Hematopoietic multipotent progenitor cell (in vitro differentiated cells): ENCODE measurements around the gene S100A12. TPM values are rescaled to one million over a fixed set of nuclear protein-coding genes. Genes with fewer than 3 reads are reported as not detected.

Experiments used
- DNase-seq, 3 donors: peaks; one replicate each; pipeline ENCODE4 v3.0.0-alpha.2; 2011 to 2015; ENCODE audit warnings: low read depth in 2 of 3, low spot score in 2 of 3
- small RNA-seq: library from RNA; depleted of rRNA; stranded (forward); fragments of <200 nt; gene quantifications from one replicate; pipeline ENCODE3, GENCODE V24; 2012
- total RNA-seq: library from RNA; depleted of rRNA; stranded (reverse); fragments of >200 nt; gene quantifications from one replicate; pipeline ENCODE4 v1.2.3, GENCODE V29; 2012

The S100A12 gene
- total RNA-seq, 1 donor = 4.8 TPM

DNA sequence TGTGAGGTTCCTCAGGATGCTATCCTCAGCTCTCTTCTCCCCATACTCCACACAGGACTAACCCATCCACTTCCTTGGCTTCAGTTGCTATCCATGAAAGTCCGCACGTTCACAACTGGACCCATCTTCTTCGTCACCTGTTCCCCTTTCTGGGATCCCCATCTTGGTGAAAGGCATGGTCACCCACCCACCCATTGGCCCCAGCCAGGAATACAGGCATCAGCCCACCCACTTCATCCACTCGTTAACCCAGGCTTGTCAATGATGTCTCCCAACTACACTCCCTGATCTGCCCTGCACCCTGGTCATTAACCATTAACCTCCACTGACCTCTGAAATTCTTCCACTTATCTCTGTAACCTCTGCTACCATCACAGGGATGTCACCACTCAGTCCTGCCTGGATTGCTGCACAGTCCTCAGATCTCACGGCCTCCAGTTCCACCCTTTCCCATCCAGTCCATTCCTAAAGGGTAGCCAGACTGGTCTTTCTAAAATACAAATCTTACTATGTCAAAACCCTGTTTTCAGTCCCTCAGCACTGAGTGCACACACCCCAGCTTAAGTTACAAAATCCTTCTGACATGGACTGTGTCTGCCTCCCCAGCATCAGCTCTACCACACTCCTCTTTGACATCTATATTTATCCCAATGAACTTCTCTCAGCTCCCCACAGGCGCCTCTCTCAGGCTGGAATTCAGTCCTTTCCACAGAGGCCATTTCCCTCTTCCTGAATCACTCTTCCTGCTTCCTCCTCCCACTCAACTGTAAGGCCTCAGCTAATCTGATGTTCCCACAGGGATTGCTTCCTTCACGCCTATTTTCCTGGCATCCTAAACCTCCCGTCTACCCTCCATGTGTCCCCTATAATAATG lies 37.2 kb downstream of the S100A12 start:
- DNase-seq = no peak

DNA sequence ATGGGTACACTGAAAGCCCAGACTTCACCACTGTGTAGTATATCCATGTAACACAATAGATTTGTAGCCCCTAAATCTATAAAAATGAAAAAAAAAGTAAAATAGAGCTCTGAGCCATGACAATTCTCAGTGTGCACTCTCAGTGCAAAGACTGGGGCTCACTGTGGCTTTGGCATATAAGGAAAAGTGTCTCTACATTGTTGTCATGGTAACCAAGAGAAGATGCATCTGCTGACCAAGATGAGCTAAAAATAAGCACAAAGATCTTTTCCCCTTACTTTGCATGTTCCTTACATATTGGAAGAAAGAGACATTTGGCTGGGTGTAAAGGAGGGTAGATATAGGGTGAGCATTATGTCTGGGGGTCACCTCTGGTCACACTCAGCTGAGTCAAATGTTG lies 38.8 kb downstream of the S100A12 start:
- no peak for DNase-seq

- DNase-seq = no peak
Observed at GRCh38 chr1:153333902-153334301, 41.5 kb downstream of the S100A12 start.

- DNase-seq = no peak
Observed at GRCh38 chr1:153324912-153325311, 50.5 kb downstream of the S100A12 start.

Small RNA genes lying within 50 kb of the gene (small RNA-seq; reads per million reads assigned to genes)
- gene RNU6-160P (not detected), gene S100A15A (not detected)

Other genes with a start within 250 kb of the S100A12 start
- gene SPRR2G, start 224.7 kb downstream of the S100A12 start, total RNA-seq = not detected
- not detected for gene LELP1, start 172.2 kb downstream of the S100A12 start, total RNA-seq
- gene PRR9, start 158.0 kb downstream of the S100A12 start, total RNA-seq = not detected
- not detected for gene LORICRIN, start 115.9 kb downstream of the S100A12 start, total RNA-seq
- gene PGLYRP3, start 62.7 kb downstream of the S100A12 start, total RNA-seq = not detected
- gene PGLYRP4, start 26.8 kb downstream of the S100A12 start, total RNA-seq = 0.27 TPM
- 88.9 TPM for gene S100A9, start 17.8 kb downstream of the S100A12 start, total RNA-seq
- 12.1 TPM for gene S100A8, start 15.5 kb upstream of the S100A12 start, total RNA-seq
- not detected for gene S100A7A, start 40.9 kb upstream of the S100A12 start, total RNA-seq
- gene S100A7, start 85.0 kb upstream of the S100A12 start, total RNA-seq = not detected
- 177 TPM for gene S100A6, start 160.4 kb upstream of the S100A12 start, total RNA-seq
- gene S100A5, start 165.3 kb upstream of the S100A12 start, total RNA-seq = 0.27 TPM
- gene S100A4, start 170.2 kb upstream of the S100A12 start, total RNA-seq = 183 TPM
- not detected for gene S100A3, start 173.6 kb upstream of the S100A12 start, total RNA-seq
- 0.27 TPM for gene S100A2, start 190.2 kb upstream of the S100A12 start, total RNA-seq
- gene S100A16, start 237.5 kb upstream of the S100A12 start, total RNA-seq = 1.1 TPM
- gene S100A14, start 240.7 kb upstream of the S100A12 start, total RNA-seq = not detected